HCT116 (cell line): ENCODE measurements around the gene KIRREL2.
A peak's percentile ranks its signal among the peaks of the same experiment; 100 is the strongest.
"Not testable (repeated sequence)": the region's sequence is repeated elsewhere in the genome, so short reads cannot be mapped to it uniquely, and the experiment has no call there.

Experiments used
- ATF3 ChIP-seq: IDR thresholded peaks from 2 replicates; pipeline ENCODE4 v1.6.1; 2012
- CEBPB ChIP-seq: IDR thresholded peaks from 2 replicates; pipeline ENCODE4 v1.6.1; 2012; ENCODE audit warnings: low read depth
- CTCF ChIP-seq, 3 experiments: fragments of 200-600 bp in 1 of 3; sonication (generic) in 1 of 3; IDR thresholded peaks in 2 of 3; conservative IDR thresholded peaks in 1 of 3; 2 replicates each; pipeline ENCODE4 v1.5.1; 2012 to 2017; ENCODE audit warnings: low read depth in 2 of 3, low read length in 2 of 3, antibody characterized with exemption in 1 of 3, borderline replicate concordance in 1 of 3, control low read depth in 1 of 3, mild to moderate bottlenecking in 1 of 3, mixed read lengths in 1 of 3, mixed run types in 1 of 3, moderate library complexity in 1 of 3; ENCODE audit not compliant: insufficient read depth in 1 of 3
- EZH2 ChIP-seq: fragments of 200-600 bp; sonication (generic); IDR thresholded peaks from 2 replicates; pipeline ENCODE4 v1.6.1; 2017; ENCODE audit warnings: antibody characterized with exemption, mixed run types
- JUND ChIP-seq: IDR thresholded peaks from 2 replicates; pipeline ENCODE4 v1.6.1; 2012
- MAX ChIP-seq: IDR thresholded peaks from 2 replicates; pipeline ENCODE4 v1.6.1; 2012
- POLR2A ChIP-seq: IDR thresholded peaks from 2 replicates; pipeline ENCODE4 v1.7.0; 2011; ENCODE audit warnings: borderline replicate concordance; ENCODE audit not compliant: insufficient read depth, insufficient read length; ENCODE audit errors: extremely low read depth
- POLR2AphosphoS5 ChIP-seq: IDR thresholded peaks from 2 replicates; pipeline ENCODE4 v1.6.1; 2011; ENCODE audit warnings: mild to moderate bottlenecking, low read depth, low read length, moderate library complexity
- RAD21 ChIP-seq: IDR thresholded peaks from 2 replicates; pipeline ENCODE4 v1.6.1; 2012; ENCODE audit warnings: low read depth, mild to moderate bottlenecking
- SP1 ChIP-seq: IDR thresholded peaks from 2 replicates; pipeline ENCODE4 v1.6.1; 2012; ENCODE audit warnings: low read depth
- TCF7L2 ChIP-seq: IDR thresholded peaks from 2 replicates; pipeline ENCODE4 v1.7.0; 2011; ENCODE audit warnings: borderline replicate concordance, inconsistent platforms; ENCODE audit not compliant: insufficient read depth, insufficient read length; ENCODE audit errors: extremely low read depth

- TF ChIP-seq CTCF (IDR thresholded peaks at IDR 0.05 in 2 of 3, conservative IDR thresholded peaks at IDR 0.05 in 1 of 3; ENCODE audit: borderline replicate concordance in 1 of 3, insufficient read depth in 1 of 3, low read depth in 2 of 3, low read length in 2 of 3); ATF3; EZH2; JUND; CEBPB; TCF7L2; MAX; RAD21; POLR2AphosphoS5; SP1: not testable (repeated sequence)
- peak; percentile 6 for TF ChIP-seq POLR2A
Measured at GRCh38 chr19:35870124-35870736, 13.5 kb downstream of the KIRREL2 start.
